ENCODE measurements around the gene IGF2R.

The IGF2R gene

DNA sequence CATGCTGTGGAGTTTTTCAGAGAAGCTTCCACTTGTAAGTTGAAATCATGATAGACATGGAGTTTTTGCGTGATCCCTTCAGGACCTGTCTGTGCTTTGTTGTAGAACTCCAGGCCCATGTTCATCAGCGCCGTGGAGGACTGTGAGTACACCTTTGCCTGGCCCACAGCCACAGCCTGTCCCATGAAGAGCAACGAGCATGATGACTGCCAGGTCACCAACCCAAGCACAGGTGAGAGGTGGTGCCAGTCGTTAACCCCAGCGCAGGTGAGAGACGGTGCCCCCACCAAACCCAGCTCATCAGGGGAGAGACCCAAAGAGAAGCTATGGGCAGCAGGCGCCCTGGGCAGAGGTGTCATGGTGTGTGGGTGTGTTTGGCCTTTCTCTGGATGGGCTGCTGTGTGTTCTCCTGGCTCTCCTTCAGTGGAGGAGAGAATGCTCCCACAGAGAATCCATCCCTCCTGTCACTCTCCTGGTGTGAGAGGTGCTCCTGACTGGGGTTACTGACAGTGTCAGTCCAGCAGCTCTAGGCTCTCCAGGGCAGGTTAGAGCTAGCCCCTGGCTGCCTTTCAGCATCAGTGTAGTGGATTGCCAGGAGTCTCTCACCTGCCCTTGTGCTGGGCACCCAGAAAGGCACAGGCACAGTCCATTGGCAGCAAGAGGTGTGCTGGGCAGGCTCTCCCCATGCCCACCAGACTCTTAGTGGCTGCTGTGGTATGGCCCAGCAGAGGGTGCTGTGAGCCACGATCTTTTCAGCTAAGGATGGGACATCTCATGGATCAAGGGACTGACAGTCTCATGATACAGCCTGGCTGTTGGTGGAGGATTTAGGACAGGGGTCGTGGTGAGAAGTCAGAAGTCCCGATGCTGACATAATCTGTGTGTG, 103.2 kb downstream of the IGF2R start:
- no peak for DNase-seq (ENCODE audit: low read depth)
- no peak overlapping the region for H3K4me3 ChIP-seq (ENCODE audit: control insufficient read depth, low read depth, low read length)
- TF ChIP-seq, protein P1, sequence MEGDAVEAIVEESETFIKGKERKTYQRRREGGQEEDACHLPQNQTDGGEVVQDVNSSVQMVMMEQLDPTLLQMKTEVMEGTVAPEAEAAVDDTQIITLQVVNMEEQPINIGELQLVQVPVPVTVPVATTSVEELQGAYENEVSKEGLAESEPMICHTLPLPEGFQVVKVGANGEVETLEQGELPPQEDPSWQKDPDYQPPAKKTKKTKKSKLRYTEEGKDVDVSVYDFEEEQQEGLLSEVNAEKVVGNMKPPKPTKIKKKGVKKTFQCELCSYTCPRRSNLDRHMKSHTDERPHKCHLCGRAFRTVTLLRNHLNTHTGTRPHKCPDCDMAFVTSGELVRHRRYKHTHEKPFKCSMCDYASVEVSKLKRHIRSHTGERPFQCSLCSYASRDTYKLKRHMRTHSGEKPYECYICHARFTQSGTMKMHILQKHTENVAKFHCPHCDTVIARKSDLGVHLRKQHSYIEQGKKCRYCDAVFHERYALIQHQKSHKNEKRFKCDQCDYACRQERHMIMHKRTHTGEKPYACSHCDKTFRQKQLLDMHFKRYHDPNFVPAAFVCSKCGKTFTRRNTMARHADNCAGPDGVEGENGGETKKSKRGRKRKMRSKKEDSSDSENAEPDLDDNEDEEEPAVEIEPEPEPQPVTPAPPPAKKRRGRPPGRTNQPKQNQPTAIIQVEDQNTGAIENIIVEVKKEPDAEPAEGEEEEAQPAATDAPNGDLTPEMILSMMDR (conservative IDR thresholded peaks at IDR 0.05; ENCODE audit: control insufficient read depth, insufficient read depth, low read depth, low read length), result no peak

DNA sequence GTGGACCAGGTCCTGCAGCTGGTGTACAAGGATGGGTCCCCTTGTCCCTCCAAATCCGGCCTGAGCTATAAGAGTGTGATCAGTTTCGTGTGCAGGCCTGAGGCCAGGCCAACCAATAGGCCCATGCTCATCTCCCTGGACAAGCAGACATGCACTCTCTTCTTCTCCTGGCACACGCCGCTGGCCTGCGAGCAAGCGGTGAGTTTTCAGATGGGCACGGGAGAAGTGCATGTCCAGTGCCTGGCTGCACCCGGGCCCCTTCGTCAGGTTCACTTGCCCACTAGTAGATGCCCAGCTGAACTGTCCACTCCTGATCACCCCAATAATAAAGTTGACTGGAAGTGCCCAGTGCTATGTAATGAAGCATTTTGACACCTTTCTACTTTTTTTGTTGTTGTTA, 104.4 kb downstream of the IGF2R start:
- H3K4me3 ChIP-seq (ENCODE audit: control insufficient read depth, low read depth, low read length), result no peak overlapping the region
- TF ChIP-seq, protein P1 (conservative IDR thresholded peaks at IDR 0.05; ENCODE audit: control insufficient read depth, insufficient read depth, low read depth, low read length), result no peak
- no peak for DNase-seq (ENCODE audit: low read depth)

DNA sequence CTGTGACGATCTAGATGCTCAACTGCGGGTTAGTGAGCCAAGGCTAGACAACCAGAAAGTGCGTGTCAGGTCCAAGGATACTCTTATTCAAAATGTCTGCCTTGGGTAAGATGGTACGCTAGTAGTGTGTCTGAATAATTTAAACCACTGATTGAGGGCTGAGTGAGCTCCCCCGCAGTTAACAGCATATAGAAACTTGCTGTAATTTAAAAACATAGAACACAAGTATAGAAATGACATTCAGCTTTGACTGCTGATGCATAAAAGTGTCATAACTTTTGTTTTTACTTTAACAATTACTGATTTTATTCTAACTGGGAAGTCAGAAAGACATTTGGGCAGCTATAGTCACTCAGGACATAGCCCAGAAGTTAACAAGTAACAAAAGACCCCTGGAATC, 107.1 kb downstream of the IGF2R start:
- TF ChIP-seq, protein P1 (conservative IDR thresholded peaks at IDR 0.05; ENCODE audit: control insufficient read depth, insufficient read depth, low read depth, low read length), result no peak
- no peak overlapping the region for H3K4me3 ChIP-seq (ENCODE audit: control insufficient read depth, low read depth, low read length)
- no peak for DNase-seq (ENCODE audit: low read depth)

DNA sequence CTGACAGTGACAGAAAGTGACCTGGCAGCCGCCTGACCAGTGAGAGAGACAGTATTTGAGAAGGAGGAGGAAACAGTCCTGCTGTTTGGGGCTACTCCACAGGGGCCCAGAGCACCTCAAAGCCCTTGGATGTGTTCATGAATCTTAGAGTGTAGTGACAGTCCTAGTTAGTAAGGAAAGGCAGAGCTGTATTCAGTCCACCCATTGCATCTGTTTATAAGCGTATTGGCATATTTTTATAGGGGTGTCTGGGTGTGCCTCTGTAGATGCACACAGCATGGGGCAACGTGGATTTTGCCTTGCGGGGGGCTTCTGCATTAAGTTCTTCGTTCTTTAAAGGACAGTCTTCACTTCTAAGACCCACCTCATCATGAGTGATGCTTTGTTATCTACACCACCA, 108.1 kb downstream of the IGF2R start:
- no peak overlapping the region for H3K4me3 ChIP-seq (ENCODE audit: control insufficient read depth, low read depth, low read length)
- no peak for DNase-seq (ENCODE audit: low read depth)
- TF ChIP-seq, protein P1 (conservative IDR thresholded peaks at IDR 0.05; ENCODE audit: control insufficient read depth, insufficient read depth, low read depth, low read length), result no peak

DNA sequence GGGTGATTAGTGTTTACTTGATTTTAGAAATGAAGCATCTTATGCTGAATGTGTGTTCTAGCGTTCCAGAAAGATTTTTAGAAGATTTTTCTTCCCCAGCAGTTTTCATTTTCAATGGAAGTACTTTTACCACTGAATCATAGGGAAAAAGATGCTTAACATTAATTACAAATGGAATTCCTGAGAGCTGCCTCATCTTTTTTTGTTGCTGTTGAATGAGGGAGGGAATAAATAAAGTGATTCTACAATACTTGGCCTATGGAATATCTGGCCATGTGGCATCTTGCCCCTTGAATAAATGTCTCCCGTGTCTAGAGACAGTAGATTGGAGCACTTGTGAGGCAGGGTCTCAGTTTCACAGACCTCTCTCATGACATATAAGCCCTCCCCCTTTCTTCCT, 108.6 kb downstream of the IGF2R start:
- peak; percentile 18 for DNase-seq (ENCODE audit: low read depth)
- TF ChIP-seq, protein P1 (conservative IDR thresholded peaks at IDR 0.05; ENCODE audit: control insufficient read depth, insufficient read depth, low read depth, low read length), result no peak
- H3K4me3 ChIP-seq (ENCODE audit: control insufficient read depth, low read depth, low read length), result no peak overlapping the region

DNA sequence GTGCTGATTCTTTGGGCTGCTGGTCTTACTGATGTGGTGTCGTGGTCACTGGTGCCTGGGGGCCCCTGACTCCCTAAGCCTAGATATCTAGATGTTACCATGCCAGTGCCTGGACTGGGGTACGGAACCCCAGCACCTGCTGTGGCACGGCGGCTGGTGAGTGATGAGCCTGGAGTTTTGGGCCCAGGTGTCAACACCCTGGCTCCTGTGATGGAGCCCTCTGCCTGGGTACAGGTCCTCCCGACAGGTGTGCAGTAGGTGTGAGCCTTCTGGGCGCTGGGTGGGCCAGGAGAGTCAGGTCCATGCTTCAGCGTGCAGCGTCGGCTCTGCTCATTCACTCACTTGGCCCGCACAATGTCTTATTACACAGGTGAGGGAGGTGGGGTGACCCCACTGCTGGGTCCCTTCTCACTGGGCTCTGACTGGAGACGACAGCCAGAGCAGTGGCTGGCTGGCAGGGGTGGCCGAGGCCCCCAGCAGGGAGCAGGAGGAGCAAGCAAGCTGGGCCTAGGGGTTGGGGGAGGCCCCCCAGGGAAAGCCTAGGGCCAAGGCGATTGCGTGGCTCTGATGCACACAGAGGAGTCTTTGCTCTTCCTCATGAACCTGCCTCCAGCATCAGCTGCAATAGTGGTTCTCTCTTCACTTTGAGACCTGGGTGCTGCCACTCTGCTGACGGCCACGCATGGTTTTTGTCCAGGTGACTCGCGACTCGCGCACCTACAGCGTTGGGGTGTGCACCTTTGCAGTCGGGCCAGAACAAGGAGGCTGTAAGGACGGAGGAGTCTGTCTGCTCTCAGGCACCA, 110.2 kb downstream of the IGF2R start:
- no peak overlapping the region for H3K4me3 ChIP-seq (ENCODE audit: control insufficient read depth, low read depth, low read length)
- DNase-seq (ENCODE audit: low read depth), result no peak
- TF ChIP-seq, protein P1 (conservative IDR thresholded peaks at IDR 0.05; ENCODE audit: control insufficient read depth, insufficient read depth, low read depth, low read length), result no peak
